ENCODE data around the gene DPP4. TPM values are rescaled to one million over a fixed set of nuclear protein-coding genes. Genes with fewer than 3 reads are reported as not detected.

The DPP4 gene
- total and polyA plus RNA-seq, 2 of the 13 experiments (the other 11 are each of a cell fraction or from before 2014, with no cell fraction given): 39.4 to 109 TPM

- Histone ChIP-seq H3K79me2 (ENCODE audit: insufficient read depth, low read length) (no peaks in the 10 kb centered on the region), H3K4me2 (ENCODE audit: low read depth, low read length) (no peak overlapping the region), H3K4me1 (ENCODE audit: insufficient read depth, low read length) (no peaks in the 10 kb centered on the region), H3K27me3 (ENCODE audit: control insufficient read depth in 1 of 2, insufficient read depth in 2 of 2, low read length in 2 of 2) (no peaks in the 10 kb centered on the region), H3K9me3 (ENCODE audit: low read length) (peaks cover 21% of the 10 kb centered on the region), H3K36me3 (replicated peaks in 1 of 2; ENCODE audit: control insufficient read depth in 1 of 2, insufficient read depth in 2 of 2, low read length in 2 of 2) (peaks cover 0 to 38% of the 10 kb centered on the region in 2 experiments; a peak in 2 of 5 replicates), H3K27ac (ENCODE audit: extremely low read length, insufficient read depth, low read length) (no peak overlapping the region), H3K4me3 (replicated peaks in 1 of 3; ENCODE audit: insufficient read depth in 1 of 3, low read depth in 2 of 3, low read length in 3 of 3) (no peak overlapping the region), H2AFZ (ENCODE audit: low read length) (no peak overlapping the region), H4K20me1 (ENCODE audit: insufficient read depth, low read length) (no peaks in the 10 kb centered on the region), H3K9ac (ENCODE audit: insufficient read depth, low read depth, low read length) (no peak overlapping the region)
- intact Hi-C loops (cut with micrococcal nuclease; ENCODE audit: unreplicated experiment): no loop called here
- ATAC-seq: no peak
- no TSS peak for BruUV-seq (replicated peaks)
- no peak for FAIRE-seq
- POLR2A ChIA-PET: no interaction called here
- in situ Hi-C loops (cut with HindIII; ENCODE audit: extremely low pct_ligation_motif_present, low pct_unique_long_range_greater_than_20kb): no loop called here
- no peak for TF ChIP-seq ZFP36 (IDR thresholded peaks at IDR 0.05; ENCODE audit: borderline replicate concordance, low read depth, low read length, partially characterized antibody)
- no peak for TF ChIP-seq MAX (IDR thresholded peaks at IDR 0.05)
- TF ChIP-seq USF2 (IDR thresholded peaks at IDR 0.05; ENCODE audit: low read depth, low read length): no peak
- TF ChIP-seq USF2 (CRISPR knock-in tag; IDR thresholded peaks at IDR 0.05; ENCODE audit: borderline replicate concordance): no peak
- no peak for TF ChIP-seq ZNF597 (CRISPR knock-in tag; IDR thresholded peaks at IDR 0.05)
- no peak for TF ChIP-seq RBAK (CRISPR knock-in tag; IDR thresholded peaks at IDR 0.05)
- TF ChIP-seq GABPA (IDR thresholded peaks at IDR 0.05; ENCODE audit: low read depth, low read length): no peak
- TF ChIP-seq GABPA (CRISPR knock-in tag; IDR thresholded peaks at IDR 0.05; ENCODE audit: low read depth): no peak
- TF ChIP-seq SCMH1 (CRISPR knock-in tag; IDR thresholded peaks at IDR 0.05; ENCODE audit: borderline replicate concordance): no peak
- no peak for TF ChIP-seq LRRFIP1 (CRISPR knock-in tag; conservative IDR thresholded peaks at IDR 0.05)
- TF ChIP-seq GATA4 (IDR thresholded peaks at IDR 0.05; ENCODE audit: borderline replicate concordance, low read depth): no peak
- TF ChIP-seq ZSCAN21 (CRISPR knock-in tag; IDR thresholded peaks at IDR 0.05; ENCODE audit: borderline replicate concordance): no peak
- TF ChIP-seq TBX3 (IDR thresholded peaks at IDR 0.05; ENCODE audit: borderline replicate concordance): no peak
- TF ChIP-seq CAMTA2 (CRISPR knock-in tag; IDR thresholded peaks at IDR 0.05; ENCODE audit: borderline replicate concordance): no peak
- TF ChIP-seq THYN1 (CRISPR knock-in tag; IDR thresholded peaks at IDR 0.05; ENCODE audit: borderline replicate concordance, low read depth): no peak
- no peak for TF ChIP-seq AGO1 (IDR thresholded peaks at IDR 0.05; ENCODE audit: low read depth, low read length, poor library complexity, severe bottlenecking)
- TF ChIP-seq PHF5A (CRISPR knock-in tag; IDR thresholded peaks at IDR 0.05; ENCODE audit: low read depth, unreplicated experiment): no peak
- no peak for TF ChIP-seq NFKBIZ (CRISPR knock-in tag; IDR thresholded peaks at IDR 0.05)
- CTCF ChIA-PET (ENCODE audit: low intra/inter-chr PET ratio, low total read pairs): no interaction called here
- 94% methylated on average over 8 of the region's 8 CpGs for WGBS (ENCODE audit: low lambda C conversion rate)
- no peak for DNase-seq (ENCODE audit: low spot score)
These were observed 14.9 kb downstream of the DPP4 start for GRCh38 chr2:162058973-162059668.
